Ectodermal cell (in vitro differentiated cells): ENCODE data around the gene SERPINB11.

Experiments
- H3K27ac ChIP-seq: 2 replicates; pipeline ENCODE4 v1.7.0; 2013; ENCODE audit warnings: mild to moderate bottlenecking, low read depth, low read length; ENCODE audit not compliant: insufficient read depth, poor library complexity, severe bottlenecking
- H3K27me3 ChIP-seq: 2 replicates; pipeline ENCODE4 v1.7.0; 2013; ENCODE audit warnings: mild to moderate bottlenecking, low read length; ENCODE audit not compliant: insufficient read depth, control insufficient read depth, poor library complexity, severe bottlenecking
- H3K36me3 ChIP-seq: one replicate; pipeline ENCODE4 v1.7.0; 2013; ENCODE audit warnings: low read length; ENCODE audit not compliant: control insufficient read depth, insufficient read depth
- H3K4me1 ChIP-seq: one replicate; pipeline ENCODE4 v1.7.0; 2013; ENCODE audit warnings: low read length; ENCODE audit not compliant: control insufficient read depth, insufficient read depth
- H3K4me3 ChIP-seq: 2 replicates; pipeline ENCODE4 v1.7.0; 2013; ENCODE audit warnings: low read depth, low read length, control low read depth; ENCODE audit not compliant: insufficient read depth
- H3K9me3 ChIP-seq: 2 replicates; pipeline ENCODE4 v1.7.0; 2013; ENCODE audit warnings: mild to moderate bottlenecking, low read length, moderate library complexity; ENCODE audit not compliant: control insufficient read depth
- WGBS, 2 experiments: methylation state at CpG; one replicate each; pipeline ENCODE4 v1.1.7; 2013; ENCODE audit warnings: missing lambda C conversion rate in 2 of 2; 5-methylcytosine and 5-hydroxymethylcytosine counted together

The SERPINB11 gene

GRCh38 chr18:63725682-63726480, 23.1 kb downstream of the SERPINB11 start:
- H3K36me3 ChIP-seq, result no peaks in the 10 kb centered on the region
- WGBS, 2 experiments, result 28 to 42% methylated on average over 2 of the region's 3 CpGs
- no peaks in the 10 kb centered on the region for H3K27me3 ChIP-seq
- no peak overlapping the region for H3K4me3 ChIP-seq
- H3K27ac ChIP-seq, result no peak overlapping the region
- H3K4me1 ChIP-seq, result peaks cover 14% of the 10 kb centered on the region
- no peaks in the 10 kb centered on the region for H3K9me3 ChIP-seq

DNA sequence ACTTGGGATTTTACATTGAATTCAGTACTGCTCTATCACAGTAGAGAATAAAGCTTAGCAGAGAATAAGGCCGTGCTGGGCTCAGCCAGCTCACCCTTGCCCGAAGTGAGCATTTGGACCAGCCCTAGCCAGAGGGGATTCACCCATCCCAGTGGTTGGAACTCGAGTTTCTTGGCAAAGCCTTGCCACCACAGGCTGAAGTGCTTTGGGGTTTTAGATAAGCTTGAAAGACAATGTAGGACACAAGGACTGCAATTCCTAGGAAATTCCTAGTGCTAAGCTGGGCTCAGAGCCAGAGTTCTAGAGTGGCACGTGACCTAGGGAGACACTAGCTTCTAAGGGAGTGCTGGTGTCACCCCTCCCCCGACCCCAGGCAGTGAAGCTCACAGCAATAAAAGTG, 28.0 kb downstream of the SERPINB11 start:
- Histone ChIP-seq H3K4me1 (peaks cover 6% of the 10 kb centered on the region), H3K36me3 (no peaks in the 10 kb centered on the region), H3K27me3 (no peaks in the 10 kb centered on the region), H3K27ac (no peak overlapping the region), H3K9me3 (no peaks in the 10 kb centered on the region), H3K4me3 (no peak overlapping the region)
- WGBS, 2 experiments, result 91 to 95% methylated on average over 5 of the region's 5 CpGs

- 93% methylated on average over 3 of the region's 3 CpGs for WGBS, 2 experiments
These were observed 28.5 kb downstream of the SERPINB11 start for GRCh38 chr18:63731215-63731614.

GRCh38 chr18:63736876-63737275, 34.1 kb downstream of the SERPINB11 start:
- H3K36me3 ChIP-seq, result no peaks in the 10 kb centered on the region
- H3K27me3 ChIP-seq, result no peaks in the 10 kb centered on the region
- H3K9me3 ChIP-seq, result no peaks in the 10 kb centered on the region
- H3K4me1 ChIP-seq, result no peaks in the 10 kb centered on the region
- no peak overlapping the region for H3K4me3 ChIP-seq
- H3K27ac ChIP-seq, result no peak overlapping the region

More at GRCh38 chr18:63731215-63731614, 28.5 kb downstream of the SERPINB11 start:
- H3K36me3 ChIP-seq, result no peaks in the 10 kb centered on the region
- no peaks in the 10 kb centered on the region for H3K9me3 ChIP-seq
- H3K4me3 ChIP-seq, result no peak overlapping the region
- peaks cover 3% of the 10 kb centered on the region for H3K4me1 ChIP-seq
- H3K27ac ChIP-seq, result no peak overlapping the region
- no peaks in the 10 kb centered on the region for H3K27me3 ChIP-seq

GRCh38 chr18:63741769-63742168, 39.0 kb downstream of the SERPINB11 start:
- H3K4me3 ChIP-seq, result no peak overlapping the region
- H3K27ac ChIP-seq, result no peak overlapping the region
- no peaks in the 10 kb centered on the region for H3K4me1 ChIP-seq
- H3K27me3 ChIP-seq, result no peaks in the 10 kb centered on the region
- H3K9me3 ChIP-seq, result no peaks in the 10 kb centered on the region
- WGBS, 2 experiments, result 83 to 91% methylated on average over 3 to 4 of the region's 4 CpGs
- no peaks in the 10 kb centered on the region for H3K36me3 ChIP-seq

- Histone ChIP-seq H3K27ac (no peak overlapping the region), H3K4me1 (no peaks in the 10 kb centered on the region), H3K36me3 (no peaks in the 10 kb centered on the region), H3K9me3 (no peaks in the 10 kb centered on the region), H3K27me3 (no peaks in the 10 kb centered on the region), H3K4me3 (no peak overlapping the region)
- 86 to 97% methylated on average over 2 of the region's 2 CpGs for WGBS, 2 experiments
These were observed 44.2 kb downstream of the SERPINB11 start for GRCh38 chr18:63747006-63747405.

DNA sequence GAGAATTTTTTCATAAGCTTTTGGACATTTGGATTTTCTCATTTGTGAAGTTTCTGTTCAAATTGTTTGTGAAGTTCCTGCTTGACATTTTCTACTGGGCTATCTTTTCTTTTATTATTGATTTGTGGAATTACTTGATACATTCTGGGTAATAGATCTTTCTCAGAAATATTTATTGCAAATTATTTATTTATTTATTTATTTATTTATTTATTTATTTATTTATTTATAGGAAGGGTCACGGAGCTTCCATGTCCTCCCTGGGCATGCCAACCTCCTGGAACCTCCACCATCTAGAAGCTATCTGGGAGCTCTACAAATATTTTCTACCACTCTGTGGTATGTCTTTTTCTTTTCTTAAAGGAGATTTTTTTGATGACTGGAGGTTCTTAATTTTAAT, 46.7 kb downstream of the SERPINB11 start:
- no peaks in the 10 kb centered on the region for H3K27me3 ChIP-seq
- no peak overlapping the region for H3K27ac ChIP-seq
- no peaks in the 10 kb centered on the region for H3K4me1 ChIP-seq
- no CpG with 5 or more reads among the region's 1 CpG for WGBS, 2 experiments
- H3K36me3 ChIP-seq, result no peaks in the 10 kb centered on the region
- H3K9me3 ChIP-seq, result no peaks in the 10 kb centered on the region
- H3K4me3 ChIP-seq, result no peak overlapping the region

GRCh38 chr18:63752636-63753035, 49.9 kb downstream of the SERPINB11 start:
- no peak overlapping the region for H3K27ac ChIP-seq
- H3K36me3 ChIP-seq, result no peaks in the 10 kb centered on the region
- H3K27me3 ChIP-seq, result no peaks in the 10 kb centered on the region
- H3K4me1 ChIP-seq, result no peaks in the 10 kb centered on the region
- H3K9me3 ChIP-seq, result no peaks in the 10 kb centered on the region
- WGBS, 2 experiments, result 86 to 95% methylated on average over 2 of the region's 2 CpGs
- no peak overlapping the region for H3K4me3 ChIP-seq

DNA sequence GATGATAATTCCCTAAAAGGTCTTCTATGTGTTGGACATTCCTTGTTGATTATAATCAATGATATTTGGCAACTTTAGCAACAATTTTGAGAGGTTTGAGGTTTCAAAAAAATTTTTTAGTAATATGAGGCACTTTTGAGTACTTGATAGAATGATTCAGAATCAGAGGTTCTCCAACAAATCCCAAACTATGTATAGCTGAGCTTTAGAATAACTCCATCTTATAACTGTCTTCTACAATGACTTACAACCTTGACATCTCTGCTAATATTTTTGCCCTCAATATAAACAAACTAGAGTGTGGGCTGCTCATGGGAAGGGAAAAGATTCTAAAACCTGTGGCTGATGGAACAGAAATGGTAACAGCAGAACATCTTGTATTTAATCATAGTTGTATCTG, 50.9 kb downstream of the SERPINB11 start:
- H3K4me1 ChIP-seq, result no peaks in the 10 kb centered on the region
- H3K4me3 ChIP-seq, result no peak overlapping the region
- no peaks in the 10 kb centered on the region for H3K36me3 ChIP-seq
- H3K27me3 ChIP-seq, result no peaks in the 10 kb centered on the region
- no peak overlapping the region for H3K27ac ChIP-seq
- H3K9me3 ChIP-seq, result no peaks in the 10 kb centered on the region

GRCh38 chr18:63757541-63757940, 54.8 kb downstream of the SERPINB11 start:
- Histone ChIP-seq H3K27me3 (no peaks in the 10 kb centered on the region), H3K4me1 (no peaks in the 10 kb centered on the region), H3K36me3 (no peaks in the 10 kb centered on the region), H3K9me3 (peaks cover 4% of the 10 kb centered on the region), H3K27ac (no peak overlapping the region), H3K4me3 (no peak overlapping the region)
